NB4 (cell line): ENCODE data around the gene OR2V1.

Experiments used
- CTCF ChIP-seq: IDR thresholded peaks from one replicate; pipeline ENCODE4 v1.5.1; 2012; ENCODE audit warnings: low read depth, low read length
- POLR2A ChIP-seq: IDR thresholded peaks from 2 replicates; pipeline ENCODE4 v1.6.1; 2011; ENCODE audit warnings: mild to moderate bottlenecking; ENCODE audit not compliant: insufficient read length; ENCODE audit errors: extremely low read depth

GRCh38 chr5:181170996-181171395 is 40.0 kb upstream of the OR2V1 start:
- TF ChIP-seq CTCF, result no peak
- no peak for TF ChIP-seq POLR2A
